DND-41 (cell line): ENCODE measurements around the gene ROBO4.

Experiments
- CTCF ChIP-seq: IDR thresholded peaks from 2 replicates; pipeline ENCODE4 v1.5.1; 2012; ENCODE audit warnings: borderline replicate concordance, low read length, moderate library complexity, mild to moderate bottlenecking; ENCODE audit not compliant: poor library complexity, severe bottlenecking; ENCODE audit errors: extremely low read depth
- EZH2 ChIP-seq: IDR thresholded peaks from 3 replicates; pipeline ENCODE4 v1.6.1; 2012; ENCODE audit warnings: borderline replicate concordance, low read depth, mild to moderate bottlenecking, moderate library complexity, low read length, inconsistent platforms; ENCODE audit not compliant: severe bottlenecking

DNA sequence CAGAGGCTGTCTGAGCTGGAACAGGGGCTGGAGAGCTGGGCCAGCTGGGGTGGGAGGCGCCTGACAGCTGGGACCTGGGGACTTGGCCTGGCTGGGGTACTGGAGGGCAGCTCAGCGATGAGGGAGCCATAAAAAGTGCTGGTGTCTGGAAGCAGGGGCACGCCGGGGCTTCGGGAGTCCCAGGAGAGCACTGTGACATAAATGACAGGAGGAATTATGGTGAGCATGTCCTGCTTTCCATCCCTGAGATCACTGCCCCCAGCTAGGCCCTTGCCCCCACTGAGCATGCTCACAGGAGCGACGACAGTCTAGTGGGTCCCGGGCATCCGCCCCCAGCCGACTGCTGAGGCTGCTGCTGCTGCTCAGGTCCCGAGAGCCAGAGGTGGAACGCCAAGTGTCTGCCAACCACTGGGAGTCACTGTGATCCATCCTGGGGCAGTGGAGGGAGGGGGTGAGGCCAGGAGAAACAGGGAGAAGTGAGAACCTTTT, 6.2 kb downstream of the ROBO4 start:
- TF ChIP-seq CTCF: no peak
- TF ChIP-seq EZH2: no peak
